Rectal smooth muscle tissue (tissue), 1 donor: ENCODE data around the gene TNNT3.

Experiments used
- H3K27ac ChIP-seq: one replicate; pipeline ENCODE4 v1.7.0; 2013; ENCODE audit warnings: low read depth, low read length, inconsistent platforms
- H3K27me3 ChIP-seq: one replicate; pipeline ENCODE4 v1.7.0; 2013; ENCODE audit warnings: low read length; ENCODE audit not compliant: control insufficient read depth, insufficient read depth
- H3K36me3 ChIP-seq: one replicate; pipeline ENCODE4 v1.7.0; 2013; ENCODE audit warnings: low read length; ENCODE audit not compliant: control insufficient read depth, insufficient read depth
- H3K4me1 ChIP-seq: one replicate; pipeline ENCODE4 v1.7.0; 2013; ENCODE audit warnings: low read length; ENCODE audit not compliant: control insufficient read depth, insufficient read depth
- H3K4me3 ChIP-seq: one replicate; pipeline ENCODE4 v1.7.0; 2013; ENCODE audit warnings: low read length
- H3K9ac ChIP-seq: one replicate; pipeline ENCODE4 v1.7.0; 2013; ENCODE audit warnings: low read length

Gene TNNT3

GRCh38 chr11:1916132-1916985 is 3.1 kb upstream of the TNNT3 start:
- Histone ChIP-seq H3K27ac (no peak overlapping the region), H3K4me3 (no peak overlapping the region), H3K4me1 (no peaks in the 10 kb centered on the region), H3K27me3 (no peaks in the 10 kb centered on the region), H3K36me3 (no peaks in the 10 kb centered on the region), H3K9ac (no peak overlapping the region)

DNA sequence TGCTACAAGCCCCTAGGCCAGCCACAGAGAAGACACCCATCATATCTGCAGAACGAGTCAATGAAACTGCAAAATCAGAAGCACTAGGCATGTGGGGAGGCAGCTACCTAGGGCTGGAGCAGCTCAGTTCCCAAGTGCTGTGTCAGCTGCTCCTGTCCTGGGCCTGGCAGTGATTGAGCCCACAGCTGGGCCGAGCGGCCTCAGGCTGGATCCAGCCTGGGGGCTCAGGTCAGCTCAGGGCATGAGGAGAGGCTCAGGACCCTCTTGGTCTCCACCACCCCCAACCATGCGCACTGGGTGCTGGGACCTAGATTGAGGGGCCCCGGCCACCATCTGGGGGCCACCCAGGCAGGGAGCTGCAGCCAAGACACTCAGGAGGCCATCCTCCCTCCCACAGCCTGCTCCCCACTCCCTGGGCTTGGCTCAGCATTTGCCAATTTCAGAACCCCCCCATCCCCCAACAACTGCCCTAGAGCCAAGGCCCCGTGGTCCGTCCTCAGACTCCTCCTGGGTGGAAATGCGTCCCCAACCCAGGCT is 2.4 kb upstream of the TNNT3 start:
- Histone ChIP-seq H3K9ac (no peak overlapping the region), H3K27me3 (no peaks in the 10 kb centered on the region), H3K4me3 (no peak overlapping the region), H3K4me1 (no peaks in the 10 kb centered on the region), H3K27ac (no peak overlapping the region), H3K36me3 (no peaks in the 10 kb centered on the region)

DNA sequence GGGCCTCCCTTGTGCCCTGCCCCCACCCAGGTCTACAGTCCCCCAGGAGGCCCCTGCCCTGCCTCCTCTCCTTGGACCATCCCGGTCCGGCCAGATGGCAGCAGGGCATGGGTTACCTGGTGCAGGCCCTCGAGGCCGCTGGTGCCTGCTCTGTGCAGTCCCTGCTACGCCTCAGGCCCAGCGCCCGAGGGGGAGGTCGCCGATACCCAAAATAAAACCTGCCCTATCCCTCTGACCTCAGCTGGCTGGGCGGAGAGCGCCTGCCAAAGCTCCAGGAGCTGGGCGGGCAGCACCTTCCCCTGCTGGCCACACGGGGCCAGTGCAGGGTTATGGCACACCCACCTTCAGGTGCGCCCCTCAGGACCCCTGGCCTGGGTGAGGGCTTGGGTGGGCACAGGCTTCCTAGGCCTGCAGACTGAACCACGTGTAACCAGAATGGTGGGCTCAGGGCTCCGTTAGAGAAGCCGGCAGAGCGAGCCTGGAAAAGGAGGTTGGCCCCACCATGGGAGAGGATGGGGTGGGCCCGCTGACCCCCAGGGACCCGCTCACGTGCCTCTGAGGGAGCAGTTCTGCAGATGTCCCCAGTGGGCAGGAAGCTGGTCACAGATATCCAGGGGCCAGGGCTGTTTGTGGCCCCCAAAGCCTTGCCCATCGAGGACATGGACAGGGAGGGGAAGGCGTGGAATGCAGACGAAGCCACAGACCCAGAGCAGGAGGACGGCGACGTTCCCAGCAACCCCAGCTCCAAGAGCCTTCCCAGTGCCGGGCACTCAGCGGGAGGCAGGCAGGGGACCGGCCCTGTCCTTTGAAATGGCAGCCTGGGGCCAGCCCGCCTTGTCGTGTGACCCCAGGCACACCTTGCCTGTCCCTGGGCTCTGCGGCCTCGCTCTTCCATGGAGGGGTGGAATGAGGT is 1.7 kb upstream of the TNNT3 start:
- H3K4me3 ChIP-seq = no peak overlapping the region
- no peaks in the 10 kb centered on the region for H3K4me1 ChIP-seq
- no peak overlapping the region for H3K9ac ChIP-seq
- no peak overlapping the region for H3K27ac ChIP-seq
- H3K27me3 ChIP-seq = no peaks in the 10 kb centered on the region
- no peaks in the 10 kb centered on the region for H3K36me3 ChIP-seq

DNA sequence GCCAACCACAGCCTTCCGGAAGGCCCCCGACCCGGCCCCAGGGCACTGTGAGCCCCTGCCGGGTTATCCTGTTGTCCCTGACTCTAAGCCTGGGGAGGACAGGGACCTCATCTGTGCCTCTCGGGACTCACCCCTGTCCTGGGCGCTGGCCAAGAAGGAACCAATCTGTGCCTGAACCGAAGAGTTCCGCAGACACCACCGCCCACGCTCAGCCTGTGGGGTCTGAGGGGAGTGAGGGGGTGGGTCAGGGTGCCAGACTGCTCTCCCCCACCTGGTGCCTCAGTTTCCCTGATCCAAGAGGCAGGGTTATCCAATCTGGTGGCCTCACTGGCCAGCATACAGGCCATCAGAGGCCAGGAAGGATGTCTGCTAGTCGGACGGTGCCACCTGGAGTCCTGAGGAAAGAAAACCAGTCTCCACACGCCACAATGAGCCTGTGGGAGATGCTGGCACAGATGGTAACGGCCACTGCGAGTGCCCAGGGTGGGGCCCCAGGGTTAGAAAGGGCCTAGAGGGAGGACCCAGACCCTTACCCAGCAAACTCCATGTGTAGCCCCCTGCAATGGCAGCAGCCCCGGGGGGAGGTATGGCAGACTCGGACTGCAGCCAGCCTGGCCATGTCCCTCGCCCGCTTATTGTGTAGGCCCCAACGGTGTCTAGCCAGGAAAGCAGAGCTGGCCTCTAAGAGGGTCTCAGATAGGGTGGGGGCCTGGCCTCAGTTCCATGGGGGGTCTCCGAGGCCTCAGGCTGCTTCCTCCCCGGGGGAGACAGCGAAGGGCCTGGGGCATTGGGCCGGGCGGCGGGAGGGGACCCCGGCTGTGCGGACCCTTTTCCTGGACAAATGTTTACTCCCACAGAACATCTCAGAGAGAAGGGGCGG is 827 bp upstream of the TNNT3 start:
- H3K36me3 ChIP-seq = no peaks in the 10 kb centered on the region
- H3K4me3 ChIP-seq = no peak overlapping the region
- H3K9ac ChIP-seq = no peak overlapping the region
- no peaks in the 10 kb centered on the region for H3K4me1 ChIP-seq
- no peak overlapping the region for H3K27ac ChIP-seq
- no peaks in the 10 kb centered on the region for H3K27me3 ChIP-seq

- Histone ChIP-seq H3K27me3 (no peaks in the 10 kb centered on the region), H3K36me3 (no peaks in the 10 kb centered on the region), H3K27ac (no peak overlapping the region), H3K4me3 (no peak overlapping the region), H3K4me1 (no peaks in the 10 kb centered on the region), H3K9ac (no peak overlapping the region)
Measured at GRCh38 chr11:1920128-1920908, 815 bp downstream of the TNNT3 start.

- H3K27ac ChIP-seq = peak overlapping the region; percentile 27
Measured at GRCh38 chr11:1920909-1921573, 1.5 kb downstream of the TNNT3 start.

GRCh38 chr11:1921574-1922141 is 2.2 kb downstream of the TNNT3 start:
- Histone ChIP-seq H3K4me1 (no peaks in the 10 kb centered on the region), H3K36me3 (no peaks in the 10 kb centered on the region), H3K27ac (peak overlapping the region; percentile 27), H3K4me3 (no peak overlapping the region), H3K27me3 (no peaks in the 10 kb centered on the region), H3K9ac (no peak overlapping the region)

More at GRCh38 chr11:1920909-1921573, 1.5 kb downstream of the TNNT3 start:
- H3K4me1 ChIP-seq = no peaks in the 10 kb centered on the region
- no peak overlapping the region for H3K9ac ChIP-seq
- H3K4me3 ChIP-seq = no peak overlapping the region
- no peaks in the 10 kb centered on the region for H3K36me3 ChIP-seq
- no peaks in the 10 kb centered on the region for H3K27me3 ChIP-seq

DNA sequence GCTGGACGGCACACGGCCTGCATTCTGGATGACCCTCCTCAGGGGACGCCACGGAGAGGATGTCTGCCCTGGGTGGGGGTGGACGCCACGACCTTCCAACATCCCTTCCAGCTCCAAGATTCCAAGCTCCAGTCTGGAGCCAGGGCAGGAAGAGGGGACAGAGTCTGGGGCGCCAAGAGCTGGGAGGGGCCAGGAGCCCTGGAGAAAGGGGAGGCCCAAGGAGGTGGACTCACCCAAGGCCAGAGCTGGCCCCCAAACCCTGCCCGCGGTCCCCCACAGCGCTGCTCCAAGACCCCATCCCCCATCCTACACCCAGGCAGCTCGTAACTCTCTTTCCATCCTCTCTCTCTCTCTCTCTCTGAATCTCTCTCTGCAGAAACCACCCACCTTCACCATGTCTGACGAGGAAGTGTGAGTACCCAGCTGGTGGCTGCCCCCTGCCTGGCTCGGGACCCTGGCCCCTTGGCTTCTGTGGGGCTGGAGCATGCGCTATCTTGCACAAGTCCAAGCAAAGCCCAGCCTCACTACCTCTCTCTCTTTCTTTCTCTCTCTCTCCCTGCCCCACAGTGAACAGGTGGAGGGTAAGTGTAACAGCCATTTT is 3.1 kb downstream of the TNNT3 start:
- Histone ChIP-seq H3K36me3 (no peaks in the 10 kb centered on the region), H3K9ac (no peak overlapping the region), H3K27ac (no peak overlapping the region), H3K27me3 (no peaks in the 10 kb centered on the region), H3K4me1 (no peaks in the 10 kb centered on the region), H3K4me3 (no peak overlapping the region)

DNA sequence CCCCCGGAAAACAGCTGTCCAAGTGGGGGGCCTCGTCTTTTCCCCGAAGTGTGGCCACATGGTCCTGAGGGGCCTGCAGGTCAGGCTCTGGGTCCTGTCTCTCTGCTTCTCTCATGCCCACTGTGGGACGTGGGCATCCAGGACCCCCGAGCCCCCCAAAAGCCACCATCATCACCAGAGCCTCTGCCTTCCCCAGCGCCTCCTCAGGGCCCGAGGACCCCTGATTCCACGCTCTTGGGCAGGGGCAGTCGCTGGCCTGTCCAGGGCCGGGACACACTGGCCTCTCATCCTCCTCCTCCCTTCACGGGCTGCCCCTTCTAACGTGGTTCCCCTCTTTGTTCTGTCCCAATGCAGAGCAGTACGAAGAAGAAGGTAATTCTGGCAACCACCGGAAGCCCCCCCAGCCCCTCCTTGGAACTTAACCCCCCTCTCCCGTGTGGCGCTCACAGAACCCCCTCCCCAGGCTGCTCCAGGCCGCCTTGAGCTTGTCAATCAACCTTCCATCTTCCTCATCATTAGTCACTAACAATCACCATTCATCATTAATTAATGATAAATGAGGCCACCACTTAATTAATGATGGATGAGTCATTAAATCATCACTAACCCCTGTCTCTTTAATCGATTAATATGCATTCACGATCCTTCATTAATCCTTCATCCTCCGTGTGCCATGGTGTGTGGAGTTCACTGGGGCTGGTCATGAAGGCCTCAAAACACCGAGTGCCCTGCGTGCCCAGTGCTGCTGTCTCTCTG is 3.9 kb downstream of the TNNT3 start:
- Histone ChIP-seq H3K9ac (no peak overlapping the region), H3K36me3 (no peaks in the 10 kb centered on the region), H3K27me3 (no peaks in the 10 kb centered on the region), H3K27ac (no peak overlapping the region), H3K4me1 (no peaks in the 10 kb centered on the region), H3K4me3 (no peak overlapping the region)

DNA sequence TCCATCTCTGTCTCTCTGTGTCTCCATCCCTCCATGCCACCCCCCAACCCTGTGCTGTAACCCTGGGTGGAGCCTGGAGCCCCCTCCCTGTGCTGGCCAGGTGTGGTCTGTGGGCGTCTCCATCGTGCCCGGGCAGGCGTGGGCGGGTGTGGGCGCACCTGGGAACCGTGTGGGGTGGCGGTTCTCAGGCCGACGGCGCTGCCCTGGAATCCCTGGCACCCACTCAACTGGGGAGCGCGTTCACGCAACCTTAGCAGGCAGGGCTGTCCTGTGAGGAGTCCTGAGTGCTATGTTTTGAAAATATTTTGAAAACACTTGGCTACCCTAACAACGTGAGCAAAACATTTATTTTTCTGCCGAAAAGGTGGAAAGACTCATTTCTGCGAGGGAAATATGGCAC is 4.7 kb downstream of the TNNT3 start:
- Histone ChIP-seq H3K27me3 (no peaks in the 10 kb centered on the region), H3K27ac (no peak overlapping the region), H3K36me3 (no peaks in the 10 kb centered on the region), H3K4me1 (no peaks in the 10 kb centered on the region), H3K4me3 (no peak overlapping the region), H3K9ac (no peak overlapping the region)
